ENCODE measurements around the gene PPM1H.
"Not testable (repeated sequence)": the region's sequence is repeated elsewhere in the genome, so short reads cannot be mapped to it uniquely, and the experiment has no call there.

PPM1H gene

GRCh38 chr12:62943779-62944395, 8.9 kb upstream of the PPM1H start:
- no peak for DNase-seq

DNA sequence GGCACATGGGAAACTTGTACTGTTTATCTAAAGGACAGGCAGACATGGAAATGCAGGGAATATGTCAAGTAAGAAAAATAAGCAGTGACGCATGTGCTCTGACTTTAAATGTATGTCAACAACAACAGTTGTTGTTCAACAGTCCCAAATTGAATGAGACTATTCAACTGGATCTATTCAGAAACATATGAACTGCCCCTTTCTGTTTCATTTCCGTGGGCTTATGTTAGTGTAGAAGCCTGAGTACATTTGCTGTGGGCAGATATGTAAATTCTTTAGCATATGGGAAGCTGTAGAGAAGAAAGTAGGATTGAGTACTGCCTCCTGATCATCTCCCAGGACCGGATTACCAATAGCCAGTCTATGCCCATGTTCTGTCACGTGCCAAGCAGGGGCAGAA, 7.4 kb upstream of the PPM1H start:
- DNase-seq, result not testable (repeated sequence)

DNA sequence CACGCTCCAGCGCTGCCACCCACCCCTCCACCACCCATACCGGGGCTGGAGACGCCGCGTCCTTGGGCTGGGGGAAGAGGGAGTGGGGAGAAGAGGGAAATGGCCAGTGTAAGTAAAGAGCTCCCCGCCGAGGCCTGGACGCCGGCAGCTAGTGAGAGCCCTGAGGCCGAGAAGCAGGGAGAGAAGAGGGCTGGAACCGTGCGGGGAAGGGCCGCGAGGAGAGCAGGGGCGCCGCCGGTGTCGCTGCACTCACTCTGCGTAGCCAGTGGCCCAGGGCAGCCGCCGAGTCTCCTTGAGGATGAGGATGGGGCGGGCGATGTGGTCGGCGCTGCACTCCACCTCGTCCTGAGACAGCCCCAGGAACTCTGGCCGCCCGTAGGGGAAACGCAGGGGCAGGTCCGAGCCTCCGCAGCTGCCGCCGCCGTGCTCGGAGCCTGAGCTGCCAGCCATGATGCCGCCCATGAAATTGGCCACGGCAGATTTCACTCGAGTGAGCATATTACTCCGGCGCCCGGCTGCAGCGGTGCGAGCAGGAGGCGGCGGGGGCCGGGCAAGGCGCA, 631 bp downstream of the PPM1H start:
- DNase-seq, result no peak

DNA sequence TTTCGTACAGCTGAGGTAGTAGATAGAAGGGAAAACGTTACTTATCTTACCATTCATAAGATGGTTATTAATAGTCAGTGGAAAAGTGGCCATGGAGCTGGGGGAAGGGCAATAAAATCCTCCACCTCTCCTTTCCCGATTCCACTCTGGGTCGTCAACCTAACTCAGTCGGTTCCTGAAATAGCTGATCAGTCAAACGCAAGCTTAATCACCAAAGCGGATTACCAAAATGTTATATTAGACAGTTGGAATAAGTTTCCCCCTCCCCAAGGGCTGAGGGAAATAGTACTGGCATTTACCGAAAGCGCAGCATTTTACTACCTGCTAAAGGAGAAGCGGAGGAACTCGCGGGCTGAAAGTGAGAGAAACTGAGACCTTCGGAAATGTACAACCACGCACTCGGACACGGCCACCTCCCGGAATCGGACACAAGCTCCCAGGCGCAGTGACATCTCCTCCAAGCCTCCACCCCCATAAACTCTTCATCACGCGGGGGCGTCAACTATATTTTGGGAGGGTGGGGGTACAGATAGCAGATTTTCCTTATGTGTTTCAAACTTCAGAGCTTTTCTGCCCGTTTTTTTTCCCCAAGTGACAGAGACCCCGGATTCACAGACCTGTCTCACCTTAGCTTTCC, 1.2 kb downstream of the PPM1H start:
- DNase-seq, result peak; percentile 51

- DNase-seq, result peak; percentile 63
Measured at GRCh38 chr12:62933220-62933601, 1.7 kb downstream of the PPM1H start.

DNA sequence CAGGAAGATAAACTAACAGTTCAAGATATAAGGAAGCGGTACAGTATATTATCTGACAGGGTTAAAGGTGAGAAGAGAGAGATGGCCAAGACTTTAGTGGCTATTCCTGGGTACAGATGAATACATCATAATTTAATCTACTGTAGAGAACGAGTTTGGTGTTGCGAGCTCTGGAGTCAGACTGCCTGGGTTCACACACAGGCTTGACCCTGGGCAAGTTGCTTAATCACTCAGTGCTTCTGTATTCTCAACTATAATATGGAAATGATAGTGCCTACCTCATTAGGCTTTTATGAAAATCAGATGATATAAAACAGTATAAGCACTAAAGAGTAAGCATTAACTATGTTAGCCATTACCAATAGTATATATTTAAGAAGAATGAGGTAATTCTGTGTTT, 3.5 kb downstream of the PPM1H start:
- no peak for DNase-seq

DNA sequence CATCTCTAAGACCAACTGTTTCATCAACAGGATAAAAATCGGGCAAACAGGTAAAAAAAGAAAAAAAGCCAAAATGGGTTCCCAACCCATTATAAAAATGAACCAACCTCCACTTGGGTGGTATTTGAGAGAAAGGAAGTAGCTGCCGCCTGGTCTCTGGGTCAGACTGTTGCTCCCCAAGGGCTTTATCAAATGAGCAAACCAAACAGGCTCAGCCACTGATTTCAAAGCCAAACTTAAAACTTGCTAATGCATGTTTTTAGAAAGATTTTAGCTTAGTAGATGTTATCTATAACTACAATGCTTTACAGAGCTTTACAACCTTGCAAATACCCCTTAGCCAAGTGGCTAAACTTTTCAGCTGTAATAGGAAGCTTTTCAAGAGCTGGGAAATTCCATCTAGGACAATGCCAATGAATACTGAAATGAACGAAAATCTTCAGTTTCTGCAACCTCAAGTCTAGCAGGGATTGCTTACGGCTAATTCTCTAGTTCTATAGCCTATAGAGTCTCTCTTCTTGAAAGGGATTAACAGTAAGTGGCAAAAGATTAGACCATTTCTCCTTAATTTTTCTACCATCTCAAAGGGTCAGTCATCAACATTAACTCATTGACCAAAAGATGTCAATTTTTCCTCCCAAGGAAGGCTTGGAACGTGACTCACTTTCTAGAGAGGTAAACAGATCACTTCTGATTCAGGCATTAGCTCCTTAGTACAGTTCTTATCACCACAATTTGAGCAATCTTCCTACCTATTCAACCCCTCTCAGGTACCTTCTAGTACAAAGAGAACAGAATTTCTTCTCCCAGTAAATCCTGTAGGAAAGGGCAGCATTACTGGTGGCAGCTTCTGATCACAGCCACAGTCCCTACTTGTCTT, 4.2 kb downstream of the PPM1H start:
- DNase-seq, result peak; percentile 20

DNA sequence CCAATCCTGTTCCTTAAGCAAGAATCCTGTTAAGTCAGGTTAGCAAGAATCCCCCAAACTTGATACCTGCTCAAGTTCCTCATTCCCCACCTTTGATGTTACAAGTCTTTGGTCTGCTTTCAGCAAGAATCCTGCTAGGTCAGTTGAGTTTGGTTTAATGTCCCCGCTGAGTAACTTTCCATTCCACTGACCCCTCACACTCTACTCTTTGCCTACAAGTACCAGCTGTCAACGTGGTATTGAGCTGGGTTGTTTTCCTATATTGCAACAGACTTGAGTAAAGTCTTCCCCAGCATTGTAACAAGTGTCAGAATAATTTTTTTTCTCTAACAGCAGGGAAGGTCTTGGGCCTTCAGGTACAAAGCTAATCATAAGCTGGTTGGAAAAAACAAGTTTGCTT, 6.3 kb downstream of the PPM1H start:
- DNase-seq, result no peak

DNA sequence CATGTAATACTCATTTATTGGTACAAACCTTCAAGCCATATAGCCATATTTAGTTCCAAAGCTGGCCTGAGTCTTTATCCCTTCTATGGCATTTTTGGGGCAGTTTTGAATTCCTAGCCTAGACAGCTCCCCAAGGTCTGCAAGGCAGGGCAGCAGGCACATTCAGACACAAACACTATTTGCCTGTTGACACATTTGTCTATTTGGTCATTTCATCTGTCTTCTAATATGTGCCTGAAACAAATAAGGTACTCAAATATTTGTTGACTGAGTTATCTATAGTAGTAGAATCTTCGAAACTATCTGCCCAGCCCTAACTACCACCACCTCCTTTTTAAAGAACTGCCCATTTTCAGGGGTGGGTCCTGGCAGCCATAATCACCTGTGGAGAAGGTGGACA, 9.3 kb downstream of the PPM1H start:
- DNase-seq, result no peak

GRCh38 chr12:62924084-62924483, 10.9 kb downstream of the PPM1H start:
- no peak for DNase-seq

DNA sequence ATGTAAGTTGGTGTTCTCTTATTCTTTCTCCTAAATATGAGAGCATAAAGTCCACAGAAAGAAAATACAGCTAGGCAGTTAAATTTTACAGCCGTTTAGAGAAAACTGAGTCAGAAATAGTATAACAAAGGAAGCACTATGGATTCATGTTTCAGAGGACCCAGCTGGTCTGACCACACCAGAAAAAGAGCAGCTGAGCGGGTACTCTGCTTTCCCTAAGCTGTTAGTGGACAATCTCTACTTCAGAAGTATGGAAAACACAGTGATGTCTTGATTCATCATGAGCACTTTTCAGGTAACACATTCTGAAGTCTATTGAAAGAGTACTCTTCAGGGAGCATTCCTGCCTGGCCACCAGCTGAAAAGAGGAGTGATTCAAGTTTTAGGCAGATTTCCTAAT, 12.4 kb downstream of the PPM1H start:
- no peak for DNase-seq

GRCh38 chr12:62919838-62920237, 15.1 kb downstream of the PPM1H start:
- DNase-seq, result peak; percentile 35

- DNase-seq, result no peak
Measured at GRCh38 chr12:62917926-62918325, 17.0 kb downstream of the PPM1H start.

DNA sequence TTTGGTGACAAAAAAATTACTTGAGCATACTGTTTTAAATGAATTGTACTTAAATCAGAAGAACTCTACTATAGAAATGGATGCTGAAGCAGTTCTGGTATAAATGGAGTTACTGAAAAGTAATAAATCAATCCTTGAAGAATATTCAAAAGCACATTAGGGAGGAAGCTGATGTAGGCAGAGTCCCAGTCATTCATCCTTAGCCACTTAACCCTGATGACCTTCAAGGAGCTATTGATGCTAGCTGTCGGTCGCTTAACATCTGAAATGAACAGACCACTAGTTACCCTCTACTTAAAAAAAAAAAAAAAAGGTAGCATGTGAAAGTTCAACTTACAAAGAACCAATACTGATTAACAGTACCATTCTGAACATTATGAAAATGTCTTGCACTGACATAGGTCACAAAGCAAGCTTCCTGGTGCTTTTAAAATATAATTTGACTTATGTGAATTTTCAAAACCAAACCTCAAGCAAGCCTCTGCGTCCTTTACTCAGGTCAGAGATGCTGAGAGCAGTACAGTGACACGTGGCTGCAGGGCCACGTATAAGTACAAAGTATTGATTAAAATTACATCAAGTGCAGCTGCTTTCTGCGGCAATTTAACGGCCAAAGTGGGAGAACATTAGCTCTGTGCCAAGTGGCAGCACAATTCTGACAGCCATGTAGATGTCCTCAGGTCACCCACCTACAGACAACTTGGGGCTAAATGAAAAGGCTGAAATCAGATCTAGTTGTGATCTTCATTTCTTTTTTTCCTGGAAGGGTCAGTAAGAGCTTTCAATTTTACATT, 18.1 kb downstream of the PPM1H start:
- no peak for DNase-seq

- no peak for DNase-seq
Measured at GRCh38 chr12:62915204-62915529, 19.8 kb downstream of the PPM1H start.

DNA sequence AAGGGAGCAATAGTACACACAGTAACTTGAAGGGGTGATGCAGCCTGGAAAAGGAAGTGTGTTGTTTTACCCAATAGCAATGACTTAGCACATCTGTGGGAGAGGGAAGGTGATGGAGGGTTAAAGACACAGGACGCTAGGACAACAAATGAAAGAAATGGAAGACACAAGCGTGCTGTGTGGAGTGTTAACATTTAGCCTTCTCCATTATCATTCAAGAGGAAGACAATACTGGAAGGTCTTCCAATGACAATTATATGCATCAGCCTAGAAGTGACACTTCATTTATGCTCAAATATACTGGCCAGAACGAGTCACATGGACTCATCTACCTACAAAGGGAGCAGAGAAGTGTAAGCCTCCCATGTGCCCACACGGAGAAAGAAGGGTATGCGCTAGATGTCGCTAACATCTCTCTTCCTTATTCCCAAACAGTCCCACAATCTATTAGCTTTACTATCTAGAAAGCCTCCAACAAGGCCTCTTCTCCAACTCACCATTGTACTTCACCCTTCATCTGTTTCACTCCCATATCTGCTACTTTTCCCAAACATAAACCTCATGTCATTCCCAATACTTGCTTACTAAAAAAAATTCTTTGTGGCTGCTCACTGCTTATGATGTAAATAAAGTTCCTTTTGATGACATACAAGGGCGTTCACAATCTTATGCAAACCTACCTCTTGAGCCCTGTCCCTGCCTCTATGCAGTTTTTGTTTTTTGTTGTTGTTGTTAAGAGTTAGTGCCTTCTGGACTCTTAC, 20.3 kb downstream of the PPM1H start:
- DNase-seq, result no peak

GRCh38 chr12:62913380-62913779, 21.6 kb downstream of the PPM1H start:
- DNase-seq, result no peak

DNA sequence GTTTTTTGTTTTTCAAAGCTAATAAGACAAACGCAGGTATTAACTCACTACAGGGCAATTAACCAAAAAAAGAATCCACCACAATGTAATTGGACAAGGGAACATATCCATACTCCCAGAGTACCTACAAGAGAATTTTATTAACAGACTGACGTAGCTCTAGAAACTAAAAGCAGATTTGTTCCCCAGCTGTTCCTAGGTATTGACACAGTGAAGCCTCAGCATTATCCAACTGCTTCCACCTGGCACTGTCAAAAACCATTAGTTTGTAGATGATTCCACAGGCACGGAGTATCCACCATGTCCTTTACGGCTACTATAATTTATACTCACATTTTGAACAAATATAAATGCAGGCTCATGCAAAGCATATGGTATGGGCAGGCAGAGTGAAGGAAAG, 22.3 kb downstream of the PPM1H start:
- DNase-seq, result no peak

DNA sequence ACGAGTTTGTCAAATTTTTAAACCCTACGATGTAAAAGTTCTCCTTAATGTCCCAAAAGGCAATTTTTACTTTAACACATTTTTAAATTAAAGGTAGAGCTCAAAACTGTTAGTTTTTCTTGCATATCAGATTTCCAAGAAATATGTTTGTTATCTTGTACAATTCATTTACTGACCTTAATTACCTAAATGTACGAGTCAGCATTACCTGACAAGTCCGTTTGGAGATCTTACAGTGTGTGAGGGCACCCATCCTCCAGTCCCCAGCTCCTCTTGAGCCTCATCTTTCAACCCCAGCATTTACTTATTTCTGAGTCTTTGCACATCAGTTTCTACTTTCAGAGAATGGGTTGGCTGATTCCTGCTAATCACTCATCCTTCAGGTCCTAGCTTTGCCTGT, 23.7 kb downstream of the PPM1H start:
- no peak for DNase-seq

DNA sequence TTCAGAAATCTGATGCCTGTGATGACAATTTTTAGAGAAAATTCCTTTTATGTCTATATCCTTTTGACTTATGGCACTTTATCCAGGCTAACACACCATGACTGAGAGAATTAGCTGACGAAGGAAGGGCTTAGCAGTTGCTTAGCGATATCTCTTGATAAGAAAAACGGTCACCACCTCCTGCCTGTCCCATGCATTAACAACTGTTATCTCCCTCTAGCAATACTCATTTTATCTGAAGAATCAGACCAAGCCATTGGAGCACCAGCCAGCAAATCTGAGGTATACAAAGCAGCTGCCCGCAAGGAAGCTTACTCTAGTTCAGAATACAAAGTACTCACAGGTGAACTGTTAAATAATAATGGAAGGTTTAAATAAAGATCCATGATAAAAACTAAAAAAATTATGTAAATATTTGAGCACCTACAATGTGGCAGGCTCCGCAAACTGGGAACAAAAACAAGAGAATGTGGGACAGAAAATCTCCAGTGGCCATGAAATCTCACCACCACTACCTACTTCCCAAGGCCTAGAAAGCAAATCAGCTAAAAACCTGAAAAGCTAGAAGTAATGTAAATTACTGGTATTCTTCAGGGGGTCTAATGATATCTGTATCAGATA, 24.3 kb downstream of the PPM1H start:
- DNase-seq, result no peak

DNA sequence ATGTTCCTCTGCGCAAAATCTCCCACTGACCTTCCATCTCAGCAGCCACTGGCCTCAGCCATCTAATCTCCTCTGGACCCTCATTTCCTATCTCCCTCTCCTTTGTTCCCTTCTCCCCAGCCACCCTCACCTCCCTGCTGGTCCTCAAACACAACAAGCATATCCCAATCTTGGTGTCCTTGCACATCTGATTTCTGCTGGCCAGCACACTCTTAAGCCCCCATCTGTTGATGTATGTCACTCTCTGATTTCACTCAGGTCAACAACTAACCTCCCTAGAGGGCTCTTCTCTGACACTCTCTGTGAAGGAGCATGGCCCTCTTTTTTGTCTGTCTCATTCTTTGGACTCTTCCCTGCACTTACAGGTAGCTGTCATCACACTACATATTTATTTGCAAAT, 25.6 kb downstream of the PPM1H start:
- DNase-seq, result no peak

DNA sequence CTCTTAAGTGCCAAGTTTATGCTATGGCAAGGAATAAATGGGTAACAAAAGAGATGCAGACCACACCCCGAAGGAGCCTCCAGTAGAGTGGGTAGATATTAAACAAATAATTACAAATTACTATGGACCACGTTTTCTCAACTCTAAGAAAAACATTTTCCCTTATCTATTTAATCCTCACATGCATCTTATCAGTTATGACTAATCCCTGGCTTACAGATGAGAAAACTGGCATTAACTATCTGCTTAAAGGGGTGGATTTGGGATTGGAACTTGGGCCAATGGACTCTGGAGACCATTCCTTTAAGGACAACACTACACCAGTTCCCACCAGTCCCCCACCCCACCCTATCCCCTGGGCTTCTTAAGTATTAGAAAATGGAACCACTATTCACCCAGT, 26.3 kb downstream of the PPM1H start:
- DNase-seq, result no peak
